Activated CD8-positive, alpha-beta T cell treated with anti-CD3 and anti-CD28 coated beads for 36 hours (primary cell): ENCODE data around the gene IL12RB2. TPM values are rescaled to one million over a fixed set of nuclear protein-coding genes. Genes with fewer than 3 reads are reported as not detected.

ENCODE experiments used
- ATAC-seq: fragments of 200-7000 bp; cut with Tn5 transposase; one replicate; pipeline ENCODE4 v1.10.0; 2021; ENCODE audit warnings: mild to moderate bottlenecking, moderate library complexity
- CTCF ChIA-PET: fragments of 350-600 bp; sonication (Branson Sonifier 250); formaldehyde crosslinking; loops from one replicate; lab custom pipeline; 2021; ENCODE audit warnings: antibody characterized with exemption; lab: Charles Lee
- POLR2A ChIA-PET: fragments of 350-600 bp; sonication (Branson Sonifier 250); formaldehyde crosslinking; loops from one replicate; lab custom pipeline; 2021; ENCODE audit warnings: antibody characterized with exemption; lab: Charles Lee
- DNase-seq: peaks from one replicate; pipeline ENCODE4 v3.0.0-alpha.2; 2020
- H3K27ac Mint-ChIP-seq: one replicate; pipeline ENCODE4 v1.8.0; 2021; ENCODE audit warnings: mild to moderate bottlenecking, mixed read lengths
- H3K27me3 Mint-ChIP-seq: one replicate; pipeline ENCODE4 v1.8.0; 2021; ENCODE audit warnings: mixed read lengths
- H3K36me3 Mint-ChIP-seq: one replicate; pipeline ENCODE4 v1.8.0; 2021; ENCODE audit warnings: low read depth, mixed read lengths
- H3K4me1 Mint-ChIP-seq: one replicate; pipeline ENCODE4 v1.8.0; 2021; ENCODE audit warnings: low read depth, mixed read lengths
- H3K4me3 Mint-ChIP-seq: one replicate; pipeline ENCODE4 v1.8.0; 2021; ENCODE audit warnings: mild to moderate bottlenecking, moderate library complexity, mixed read lengths
- H3K9me3 Mint-ChIP-seq: one replicate; pipeline ENCODE4 v1.8.0; 2021; ENCODE audit warnings: mixed read lengths
- intact Hi-C: fragments of 100-400 bp; cut with micrococcal nuclease; formaldehyde crosslinking; loops from one replicate; pipeline ENCODE4 v1.10.0; 2022
- total RNA-seq, 2 experiments: library from RNA; stranded (reverse); gene quantifications; one replicate each; pipeline ENCODE4 v1.2.3, GENCODE V29; 2021
- TF ChIP-seq, protein P1 (sequence below): fragments of 200-600 bp; IDR thresholded peaks from one replicate; pipeline ENCODE4 v1.8.0; 2022; ENCODE audit warnings: antibody characterized with exemption, mild to moderate bottlenecking

Gene IL12RB2
- total RNA-seq, 2 experiments from 2014 or later, result 29.1 to 29.7 TPM

- H3K27ac Mint-ChIP-seq, result peak overlapping the region; percentile 79
- POLR2A ChIA-PET, result interaction anchor here (0.7 to 5.0 kb wide), 7 partner anchors 10 to 64 kb away, joined by 4 to 38 read pairs (median 11); no protein-coding TSS in a partner anchor
- CTCF ChIA-PET, result interaction anchor here (0.7 to 3.4 kb wide), 13 partner anchors 10 to 103 kb away, joined by 3 to 19 read pairs (median 4); no protein-coding TSS in a partner anchor
- peaks cover 41% of the 10 kb centered on the region for H3K4me1 Mint-ChIP-seq
- TF ChIP-seq, protein P1, sequence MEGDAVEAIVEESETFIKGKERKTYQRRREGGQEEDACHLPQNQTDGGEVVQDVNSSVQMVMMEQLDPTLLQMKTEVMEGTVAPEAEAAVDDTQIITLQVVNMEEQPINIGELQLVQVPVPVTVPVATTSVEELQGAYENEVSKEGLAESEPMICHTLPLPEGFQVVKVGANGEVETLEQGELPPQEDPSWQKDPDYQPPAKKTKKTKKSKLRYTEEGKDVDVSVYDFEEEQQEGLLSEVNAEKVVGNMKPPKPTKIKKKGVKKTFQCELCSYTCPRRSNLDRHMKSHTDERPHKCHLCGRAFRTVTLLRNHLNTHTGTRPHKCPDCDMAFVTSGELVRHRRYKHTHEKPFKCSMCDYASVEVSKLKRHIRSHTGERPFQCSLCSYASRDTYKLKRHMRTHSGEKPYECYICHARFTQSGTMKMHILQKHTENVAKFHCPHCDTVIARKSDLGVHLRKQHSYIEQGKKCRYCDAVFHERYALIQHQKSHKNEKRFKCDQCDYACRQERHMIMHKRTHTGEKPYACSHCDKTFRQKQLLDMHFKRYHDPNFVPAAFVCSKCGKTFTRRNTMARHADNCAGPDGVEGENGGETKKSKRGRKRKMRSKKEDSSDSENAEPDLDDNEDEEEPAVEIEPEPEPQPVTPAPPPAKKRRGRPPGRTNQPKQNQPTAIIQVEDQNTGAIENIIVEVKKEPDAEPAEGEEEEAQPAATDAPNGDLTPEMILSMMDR, result no peak
- DNase-seq (peak; percentile 47), ATAC-seq (peak; percentile 91)
- peaks cover 24% of the 10 kb centered on the region for H3K9me3 Mint-ChIP-seq
- H3K36me3 Mint-ChIP-seq, result peaks cover 21% of the 10 kb centered on the region
- intact Hi-C loops, result loop anchor here (2.0 to 5.0 kb wide), 2 partner anchors 37 to 58 kb away; no protein-coding TSS in a partner anchor
- H3K27me3 Mint-ChIP-seq, result peaks cover 3% of the 10 kb centered on the region
- H3K4me3 Mint-ChIP-seq, result no peak overlapping the region
These were observed 32.9 kb upstream of the IL12RB2 start for GRCh38 chr1:67274623-67275325.

GRCh38 chr1:67280696-67281095 lies 27.0 kb upstream of the IL12RB2 start:
- peaks cover 4% of the 10 kb centered on the region for H3K36me3 Mint-ChIP-seq
- no peak for ATAC-seq
- CTCF ChIA-PET, result interaction anchor here (0.8 to 1.1 kb wide), 3 partner anchors 14 to 69 kb away, joined by 3 read pairs; no protein-coding TSS in a partner anchor
- TF ChIP-seq, protein P1, result no peak
- no peak overlapping the region for H3K4me3 Mint-ChIP-seq
- H3K27me3 Mint-ChIP-seq, result peaks cover 4% of the 10 kb centered on the region
- no peak overlapping the region for H3K27ac Mint-ChIP-seq
- peaks cover 25% of the 10 kb centered on the region for H3K4me1 Mint-ChIP-seq
- intact Hi-C loops, result no loop called here
- POLR2A ChIA-PET, result no interaction called here
- H3K9me3 Mint-ChIP-seq, result peaks cover 4% of the 10 kb centered on the region
- no peak for DNase-seq

GRCh38 chr1:67281244-67281643 lies 26.4 kb upstream of the IL12RB2 start:
- Mint-ChIP-seq H3K4me1 (peaks cover 26% of the 10 kb centered on the region), H3K36me3 (no peaks in the 10 kb centered on the region), H3K9me3 (no peaks in the 10 kb centered on the region), H3K4me3 (no peak overlapping the region), H3K27me3 (peaks cover 4% of the 10 kb centered on the region), H3K27ac (no peak overlapping the region)
- intact Hi-C loops, result no loop called here
- ATAC-seq (no peak), DNase-seq (no peak)
- POLR2A ChIA-PET, result no interaction called here
- CTCF ChIA-PET, result interaction anchor here (0.8 to 1.1 kb wide), 2 partner anchors 14 to 69 kb away, joined by 3 read pairs; no protein-coding TSS in a partner anchor
- TF ChIP-seq, protein P1, result no peak

GRCh38 chr1:67285780-67286488 lies 21.7 kb upstream of the IL12RB2 start:
- POLR2A ChIA-PET, result interaction anchor here (0.6 to 4.1 kb wide), 10 partner anchors 12 to 58 kb away, joined by 3 to 38 read pairs (median 3); no protein-coding TSS in a partner anchor
- Mint-ChIP-seq H3K27me3 (peaks cover 4% of the 10 kb centered on the region), H3K4me1 (peaks cover 37% of the 10 kb centered on the region), H3K27ac (peak overlapping the region; percentile 88), H3K4me3 (no peak overlapping the region), H3K36me3 (peaks cover 3% of the 10 kb centered on the region), H3K9me3 (peaks cover 2% of the 10 kb centered on the region)
- TF ChIP-seq, protein P1, result no peak
- CTCF ChIA-PET, result interaction anchor here (0.6 to 4.0 kb wide), 11 partner anchors 9 to 215 kb away, joined by 3 to 19 read pairs (median 5); no protein-coding TSS in a partner anchor
- DNase-seq, result peak; percentile 57
- peak; percentile 96 for ATAC-seq
- intact Hi-C loops, result loop anchor here (5.0 kb wide), 1 partner anchor 46 kb away; no protein-coding TSS in a partner anchor
